Activated CD8-positive, alpha-beta T cell treated with anti-CD3 and anti-CD28 coated beads for 36 hours (primary cell): Measurements from ENCODE around the gene C5orf34. TPM values are rescaled to one million over a fixed set of nuclear protein-coding genes. Genes with fewer than 3 reads are reported as not detected.
"Not testable (repeated sequence)": the region's sequence is repeated elsewhere in the genome, so short reads cannot be mapped to it uniquely, and the experiment has no call there.

Source experiments
- ATAC-seq: fragments of 200-7000 bp; cut with Tn5 transposase; one replicate; pipeline ENCODE4 v1.10.0; 2021; ENCODE audit warnings: mild to moderate bottlenecking, moderate library complexity
- CTCF ChIA-PET: fragments of 350-600 bp; sonication (Branson Sonifier 250); formaldehyde crosslinking; loops from one replicate; lab custom pipeline; 2021; ENCODE audit warnings: antibody characterized with exemption; lab: Charles Lee
- POLR2A ChIA-PET: fragments of 350-600 bp; sonication (Branson Sonifier 250); formaldehyde crosslinking; loops from one replicate; lab custom pipeline; 2021; ENCODE audit warnings: antibody characterized with exemption; lab: Charles Lee
- DNase-seq: peaks from one replicate; pipeline ENCODE4 v3.0.0-alpha.2; 2020
- H3K27ac Mint-ChIP-seq: one replicate; pipeline ENCODE4 v1.8.0; 2021; ENCODE audit warnings: mild to moderate bottlenecking, mixed read lengths
- H3K27me3 Mint-ChIP-seq: one replicate; pipeline ENCODE4 v1.8.0; 2021; ENCODE audit warnings: mixed read lengths
- H3K36me3 Mint-ChIP-seq: one replicate; pipeline ENCODE4 v1.8.0; 2021; ENCODE audit warnings: low read depth, mixed read lengths
- H3K4me1 Mint-ChIP-seq: one replicate; pipeline ENCODE4 v1.8.0; 2021; ENCODE audit warnings: low read depth, mixed read lengths
- H3K4me3 Mint-ChIP-seq: one replicate; pipeline ENCODE4 v1.8.0; 2021; ENCODE audit warnings: mild to moderate bottlenecking, moderate library complexity, mixed read lengths
- H3K9me3 Mint-ChIP-seq: one replicate; pipeline ENCODE4 v1.8.0; 2021; ENCODE audit warnings: mixed read lengths
- intact Hi-C: fragments of 100-400 bp; cut with micrococcal nuclease; formaldehyde crosslinking; loops from one replicate; pipeline ENCODE4 v1.10.0; 2022
- total RNA-seq, 2 experiments: library from RNA; stranded (reverse); gene quantifications; one replicate each; pipeline ENCODE4 v1.2.3, GENCODE V29; 2021
- TF ChIP-seq, protein P1 (sequence below): fragments of 200-600 bp; IDR thresholded peaks from one replicate; pipeline ENCODE4 v1.8.0; 2022; ENCODE audit warnings: antibody characterized with exemption, mild to moderate bottlenecking

Gene C5orf34
- total RNA-seq, 2 experiments from 2014 or later, result 9.1 to 10.5 TPM

DNA sequence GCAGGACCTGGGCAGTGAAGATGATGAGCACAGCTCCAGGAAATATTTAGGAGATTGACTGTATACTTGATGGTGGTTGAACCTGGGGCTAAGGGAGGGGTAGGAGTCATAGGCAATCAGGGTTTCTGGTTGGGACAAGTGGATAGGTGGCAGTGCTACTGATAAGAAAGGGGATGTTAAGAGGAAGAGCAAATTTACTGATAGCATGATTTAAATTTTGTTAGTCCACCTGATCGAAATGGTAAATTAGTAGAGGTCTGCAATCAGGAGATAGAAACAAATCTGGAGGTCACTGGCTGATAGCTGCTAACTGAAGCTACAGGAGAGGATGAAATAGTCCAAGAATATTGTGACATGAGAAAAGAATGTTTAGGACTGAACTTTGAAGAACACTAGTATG, 5.7 kb upstream of the C5orf34 start:
- DNase-seq, result no peak
- no peak overlapping the region for H3K4me3 Mint-ChIP-seq
- POLR2A ChIA-PET, result no interaction called here

GRCh38 chr5:43515678-43516048, 715 bp upstream of the C5orf34 start:
- no peaks in the 10 kb centered on the region for H3K9me3 Mint-ChIP-seq
- H3K4me3 Mint-ChIP-seq, result peak overlapping the region; percentile 85
- TF ChIP-seq, protein P1, sequence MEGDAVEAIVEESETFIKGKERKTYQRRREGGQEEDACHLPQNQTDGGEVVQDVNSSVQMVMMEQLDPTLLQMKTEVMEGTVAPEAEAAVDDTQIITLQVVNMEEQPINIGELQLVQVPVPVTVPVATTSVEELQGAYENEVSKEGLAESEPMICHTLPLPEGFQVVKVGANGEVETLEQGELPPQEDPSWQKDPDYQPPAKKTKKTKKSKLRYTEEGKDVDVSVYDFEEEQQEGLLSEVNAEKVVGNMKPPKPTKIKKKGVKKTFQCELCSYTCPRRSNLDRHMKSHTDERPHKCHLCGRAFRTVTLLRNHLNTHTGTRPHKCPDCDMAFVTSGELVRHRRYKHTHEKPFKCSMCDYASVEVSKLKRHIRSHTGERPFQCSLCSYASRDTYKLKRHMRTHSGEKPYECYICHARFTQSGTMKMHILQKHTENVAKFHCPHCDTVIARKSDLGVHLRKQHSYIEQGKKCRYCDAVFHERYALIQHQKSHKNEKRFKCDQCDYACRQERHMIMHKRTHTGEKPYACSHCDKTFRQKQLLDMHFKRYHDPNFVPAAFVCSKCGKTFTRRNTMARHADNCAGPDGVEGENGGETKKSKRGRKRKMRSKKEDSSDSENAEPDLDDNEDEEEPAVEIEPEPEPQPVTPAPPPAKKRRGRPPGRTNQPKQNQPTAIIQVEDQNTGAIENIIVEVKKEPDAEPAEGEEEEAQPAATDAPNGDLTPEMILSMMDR, result no peak
- CTCF ChIA-PET, result interaction anchor here (1.1 to 2.7 kb wide), 2 partner anchors 31 to 34 kb away, joined by 3 to 18 read pairs; partner anchors contain the start of gene TMEM267
- H3K27ac Mint-ChIP-seq, result peak overlapping the region; percentile 97
- no peak for DNase-seq
- POLR2A ChIA-PET, result interaction anchor here (0.9 to 1.3 kb wide), 4 partner anchors 28 to 395 kb away, joined by 3 to 13 read pairs (median 3); partner anchors contain the start of genes TMEM267 and ZNF131
- peaks cover 16% of the 10 kb centered on the region for H3K36me3 Mint-ChIP-seq
- peaks cover 25% of the 10 kb centered on the region for H3K4me1 Mint-ChIP-seq
- H3K27me3 Mint-ChIP-seq, result no peaks in the 10 kb centered on the region
- ATAC-seq, result no peak
- intact Hi-C loops, result no loop called here

More for the DNA sequence above, 5.7 kb upstream of the C5orf34 start:
- Mint-ChIP-seq H3K36me3 (peaks cover 23% of the 10 kb centered on the region), H3K27ac (no peak overlapping the region), H3K27me3 (no peaks in the 10 kb centered on the region), H3K4me1 (peaks cover 5% of the 10 kb centered on the region), H3K9me3 (no peaks in the 10 kb centered on the region)
- ATAC-seq, result no peak
- CTCF ChIA-PET, result interaction anchor here (1.1 to 1.6 kb wide), 2 partner anchors 8 to 36 kb away, joined by 3 read pairs; no protein-coding TSS in a partner anchor
- TF ChIP-seq, protein P1, result no peak
- intact Hi-C loops, result no loop called here

DNA sequence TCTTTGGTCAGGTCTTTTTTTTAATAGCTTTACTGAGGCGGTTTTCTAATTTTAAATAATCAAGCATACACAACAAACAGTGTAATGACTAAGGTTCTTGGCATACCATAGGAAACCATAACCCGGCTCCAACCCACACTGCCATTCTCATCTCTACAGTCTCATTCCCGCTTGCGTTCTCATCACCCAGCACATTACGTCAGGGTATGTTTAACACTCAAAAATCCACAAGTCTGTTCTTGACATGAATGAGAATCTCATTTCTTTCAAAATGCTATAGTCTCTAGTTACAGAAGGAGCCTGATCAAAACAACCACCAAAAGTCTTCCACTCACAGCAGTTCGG, 505 bp downstream of the C5orf34 start:
- TF ChIP-seq, protein P1, result no peak
- Mint-ChIP-seq H3K27ac (peak overlapping the region; percentile 97), H3K4me3 (peak overlapping the region; percentile 85), H3K27me3 (no peaks in the 10 kb centered on the region), H3K36me3 (peaks cover 17% of the 10 kb centered on the region), H3K9me3 (no peaks in the 10 kb centered on the region), H3K4me1 (peaks cover 25% of the 10 kb centered on the region)
- CTCF ChIA-PET, result interaction anchor here (2.7 kb wide), 1 partner anchor 30 kb away, joined by 18 read pairs; the partner anchor contains the start of gene TMEM267
- intact Hi-C loops, result no loop called here
- peak; percentile 56 for ATAC-seq
- POLR2A ChIA-PET, result interaction anchor here (0.6 to 1.3 kb wide), 4 partner anchors 29 to 473 kb away, joined by 3 to 13 read pairs (median 4); partner anchors contain the start of gene TMEM267
- DNase-seq, result no peak

DNA sequence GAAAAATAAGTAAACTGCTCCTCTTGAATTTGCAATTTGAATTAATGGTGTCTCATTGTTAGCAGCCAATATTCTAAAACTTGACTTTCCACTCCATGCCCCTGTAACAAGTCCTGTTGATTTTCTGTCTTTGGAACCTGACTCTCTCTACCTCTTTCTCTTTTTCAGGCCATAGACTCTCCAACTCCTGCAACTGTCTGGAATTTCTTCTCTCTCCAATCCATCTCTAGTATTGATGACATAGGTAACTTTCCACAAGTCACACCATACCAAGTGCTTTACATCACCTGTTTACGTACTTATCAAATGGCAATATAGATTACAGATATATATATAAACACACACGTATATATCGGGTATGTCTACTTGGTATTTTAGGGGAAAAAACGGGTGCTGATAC, 923 bp downstream of the C5orf34 start:
- Mint-ChIP-seq H3K9me3 (no peaks in the 10 kb centered on the region), H3K4me3 (peak overlapping the region; percentile 85), H3K36me3 (peaks cover 17% of the 10 kb centered on the region), H3K27ac (peak overlapping the region; percentile 97), H3K27me3 (no peaks in the 10 kb centered on the region), H3K4me1 (peaks cover 25% of the 10 kb centered on the region)
- ChIA-PET POLR2A (interaction anchor here (0.6 kb wide), 1 partner anchor 30 kb away, joined by 5 read pairs; the partner anchor contains the start of gene TMEM267), CTCF (interaction anchor here (2.7 kb wide), 1 partner anchor 29 kb away, joined by 18 read pairs; the partner anchor contains the start of gene TMEM267)
- DNase-seq (no peak), ATAC-seq (no peak)
- intact Hi-C loops, result no loop called here
- TF ChIP-seq, protein P1, result no peak

GRCh38 chr5:43511062-43511461, 3.9 kb downstream of the C5orf34 start:
- Mint-ChIP-seq H3K4me1 (peaks cover 23% of the 10 kb centered on the region), H3K36me3 (peaks cover 22% of the 10 kb centered on the region)
- H3K4me3 Mint-ChIP-seq, H3K27me3 Mint-ChIP-seq, CTCF ChIA-PET, POLR2A ChIA-PET, intact Hi-C loops, H3K27ac Mint-ChIP-seq, ATAC-seq, DNase-seq, H3K9me3 Mint-ChIP-seq: not testable (repeated sequence)
